GM18498 (cell line): ENCODE measurements around the gene DUSP8.
"Not testable (repeated sequence)": the region's sequence is repeated elsewhere in the genome, so short reads cannot be mapped to it uniquely, and the experiment has no call there.

Experiments used
- ATAC-seq: cut with Tn5 transposase; IDR thresholded peaks from one replicate; pipeline ENCODE4 v1.9.1; 2021; ENCODE audit warnings: mild to moderate bottlenecking, moderate library complexity; ENCODE audit not compliant: unreplicated experiment

The DUSP8 gene

GRCh38 chr11:1572197-1573076, at the start of gene DUSP8:
Gene DUSP8 (minus strand): TSS chr11:1572271. CDS start chr11:1565826, 6,445 bp downstream.
- peak; percentile 68 for ATAC-seq

GRCh38 chr11:1619449-1619848, 47.4 kb upstream of the DUSP8 start:
- ATAC-seq, result no peak

GRCh38 chr11:1618231-1618630, 46.2 kb upstream of the DUSP8 start:
- ATAC-seq, result no peak

GRCh38 chr11:1608363-1608762, 36.3 kb upstream of the DUSP8 start, which contains the start of gene KRTAP5-3:
Gene KRTAP5-3 (minus strand): TSS chr11:1608463. CDS start chr11:1608385, 78 bp downstream.
- no peak for ATAC-seq

GRCh38 chr11:1607901-1608300, 35.8 kb upstream of the DUSP8 start:
- not testable (repeated sequence) for ATAC-seq

- not testable (repeated sequence) for ATAC-seq
These were observed 35.2 kb upstream of the DUSP8 start for GRCh38 chr11:1607156-1607845.

GRCh38 chr11:1605923-1606322, 33.9 kb upstream of the DUSP8 start:
- peak; percentile 91 for ATAC-seq

GRCh38 chr11:1604711-1605110, 32.6 kb upstream of the DUSP8 start:
- no peak for ATAC-seq

- no peak for ATAC-seq
These were observed 32.1 kb upstream of the DUSP8 start for GRCh38 chr11:1604181-1604580.

GRCh38 chr11:1603629-1604028, 31.6 kb upstream of the DUSP8 start:
- no peak for ATAC-seq

- ATAC-seq, result not testable (repeated sequence)
These were observed 29.6 kb upstream of the DUSP8 start for GRCh38 chr11:1601663-1602062.

GRCh38 chr11:1600626-1601025, 28.6 kb upstream of the DUSP8 start:
- no peak for ATAC-seq

GRCh38 chr11:1598816-1599215, 26.7 kb upstream of the DUSP8 start:
- ATAC-seq, result no peak

- ATAC-seq, result not testable (repeated sequence)
These were observed 26.3 kb upstream of the DUSP8 start for GRCh38 chr11:1598406-1598805.

GRCh38 chr11:1597994-1598380, 25.9 kb upstream of the DUSP8 start, which contains the start of gene KRTAP5-2:
Gene KRTAP5-2 (minus strand): TSS chr11:1598294. CDS start chr11:1598250, 44 bp downstream.
- ATAC-seq, result no peak

GRCh38 chr11:1597331-1597993, 25.4 kb upstream of the DUSP8 start:
- ATAC-seq, result no peak

- not testable (repeated sequence) for ATAC-seq
These were observed 24.6 kb upstream of the DUSP8 start for GRCh38 chr11:1596576-1597121.

- not testable (repeated sequence) for ATAC-seq
These were observed 24.0 kb upstream of the DUSP8 start for GRCh38 chr11:1595994-1596575.

GRCh38 chr11:1592628-1593027, 20.6 kb upstream of the DUSP8 start:
- no peak for ATAC-seq

- no peak for ATAC-seq
These were observed 17.9 kb upstream of the DUSP8 start for GRCh38 chr11:1589996-1590395.
